ENCODE measurements around the gene TRIM33.

The TRIM33 gene

GRCh38 chr1:114346480-114347029 is 164.4 kb downstream of the TRIM33 start:
- DNase-seq: peak; percentile 86

- DNase-seq: peak; percentile 56
These were observed 165.0 kb downstream of the TRIM33 start for GRCh38 chr1:114345930-114346479.

- DNase-seq: no peak
These were observed 166.3 kb downstream of the TRIM33 start for GRCh38 chr1:114344656-114345055.

Data from NCI-H69 (cell line).